Nephron (organoid): ENCODE data around the gene RAP2B.
"Not testable (repeated sequence)": the region's sequence is repeated elsewhere in the genome, so short reads cannot be mapped to it uniquely, and the experiment has no call there.

ENCODE experiments used
- H3K27ac Mint-ChIP-seq, 3 experiments: 2 replicates each; pipeline ENCODE4 v1.8.0; 2020; ENCODE audit warnings: mixed read lengths in 3 of 3, mild to moderate bottlenecking in 2 of 3, moderate library complexity in 1 of 3
- H3K27me3 Mint-ChIP-seq: 2 replicates; pipeline ENCODE4 v1.8.0; 2021; ENCODE audit warnings: low read depth, mild to moderate bottlenecking, moderate library complexity, mixed read lengths
- H3K36me3 Mint-ChIP-seq: 2 replicates; pipeline ENCODE4 v1.8.0; 2020; ENCODE audit warnings: low read depth, mixed read lengths
- H3K4me1 Mint-ChIP-seq: 2 replicates; pipeline ENCODE4 v1.8.0; 2020; ENCODE audit warnings: mixed read lengths
- H3K4me3 Mint-ChIP-seq, 3 experiments: 2 replicates each; pipeline ENCODE4 v1.8.0; 2020; ENCODE audit warnings: mild to moderate bottlenecking in 3 of 3, mixed read lengths in 3 of 3, moderate library complexity in 2 of 3
- H3K9me3 Mint-ChIP-seq: 2 replicates; pipeline ENCODE4 v1.8.0; 2020; ENCODE audit warnings: mixed read lengths
- CTCF ChIP-seq, 3 experiments: fragments of 200-600 bp; sonication (generic); IDR thresholded peaks; one replicate each; pipeline ENCODE4 v1.5.0; 2021; ENCODE audit warnings: antibody characterized with exemption in 3 of 3; ENCODE audit not compliant: unreplicated experiment in 3 of 3

Gene RAP2B

GRCh38 chr3:153192327-153192726 is 30.3 kb downstream of the RAP2B start:
- no peaks in the 10 kb centered on the region for H3K27me3 Mint-ChIP-seq
- H3K4me3 Mint-ChIP-seq, result no peak overlapping the region
- no peaks in the 10 kb centered on the region for H3K36me3 Mint-ChIP-seq
- H3K9me3 Mint-ChIP-seq, result no peaks in the 10 kb centered on the region
- no peak overlapping the region for H3K27ac Mint-ChIP-seq
- H3K4me1 Mint-ChIP-seq, result no peaks in the 10 kb centered on the region
- no peak for TF ChIP-seq CTCF (IDR thresholded peaks at IDR 0.05; ENCODE audit: unreplicated experiment in 3 of 3)

GRCh38 chr3:153193786-153194476 is 31.9 kb downstream of the RAP2B start:
- H3K4me3 Mint-ChIP-seq, H3K27ac Mint-ChIP-seq, H3K4me1 Mint-ChIP-seq, H3K27me3 Mint-ChIP-seq, H3K36me3 Mint-ChIP-seq, H3K9me3 Mint-ChIP-seq: not testable (repeated sequence)

- Mint-ChIP-seq H3K4me3 (no peak overlapping the region), H3K27me3 (no peaks in the 10 kb centered on the region), H3K4me1 (no peaks in the 10 kb centered on the region), H3K9me3 (no peaks in the 10 kb centered on the region), H3K27ac (no peak overlapping the region), H3K36me3 (no peaks in the 10 kb centered on the region)
- no peak for TF ChIP-seq CTCF (IDR thresholded peaks at IDR 0.05; ENCODE audit: unreplicated experiment in 3 of 3)
Measured at GRCh38 chr3:153195349-153195879, 33.4 kb downstream of the RAP2B start.

GRCh38 chr3:153209596-153209995 is 47.6 kb downstream of the RAP2B start:
- Mint-ChIP-seq H3K4me1 (no peaks in the 10 kb centered on the region), H3K4me3 (no peak overlapping the region), H3K27me3 (peaks cover 19% of the 10 kb centered on the region), H3K36me3 (no peaks in the 10 kb centered on the region), H3K9me3 (no peaks in the 10 kb centered on the region), H3K27ac (no peak overlapping the region)
- no peak for TF ChIP-seq CTCF (IDR thresholded peaks at IDR 0.05; ENCODE audit: unreplicated experiment in 3 of 3)

- H3K27ac Mint-ChIP-seq, result no peak overlapping the region
- no peak for TF ChIP-seq CTCF (IDR thresholded peaks at IDR 0.05; ENCODE audit: unreplicated experiment in 3 of 3)
- peaks cover 19% of the 10 kb centered on the region for H3K27me3 Mint-ChIP-seq
- no peak overlapping the region for H3K4me3 Mint-ChIP-seq
- no peaks in the 10 kb centered on the region for H3K9me3 Mint-ChIP-seq
- no peaks in the 10 kb centered on the region for H3K36me3 Mint-ChIP-seq
- H3K4me1 Mint-ChIP-seq, result no peaks in the 10 kb centered on the region
Measured at GRCh38 chr3:153210146-153210545, 48.1 kb downstream of the RAP2B start.

- Mint-ChIP-seq H3K9me3 (no peaks in the 10 kb centered on the region), H3K27me3 (peaks cover 19% of the 10 kb centered on the region), H3K4me1 (no peaks in the 10 kb centered on the region), H3K36me3 (no peaks in the 10 kb centered on the region), H3K27ac (no peak overlapping the region), H3K4me3 (no peak overlapping the region)
- TF ChIP-seq CTCF (IDR thresholded peaks at IDR 0.05; ENCODE audit: unreplicated experiment in 3 of 3), result no peak
Measured at GRCh38 chr3:153210660-153211059, 48.6 kb downstream of the RAP2B start.
